ENCODE data around the gene PRKN. TPM values are rescaled to one million over a fixed set of nuclear protein-coding genes. Genes with fewer than 3 reads are reported as not detected.
A peak's percentile ranks its signal among the peaks of the same experiment; 100 is the strongest.

PRKN gene
- total RNA-seq, 6 experiments from 2014 or later = 0.32 TPM; not detected in 5

DNA sequence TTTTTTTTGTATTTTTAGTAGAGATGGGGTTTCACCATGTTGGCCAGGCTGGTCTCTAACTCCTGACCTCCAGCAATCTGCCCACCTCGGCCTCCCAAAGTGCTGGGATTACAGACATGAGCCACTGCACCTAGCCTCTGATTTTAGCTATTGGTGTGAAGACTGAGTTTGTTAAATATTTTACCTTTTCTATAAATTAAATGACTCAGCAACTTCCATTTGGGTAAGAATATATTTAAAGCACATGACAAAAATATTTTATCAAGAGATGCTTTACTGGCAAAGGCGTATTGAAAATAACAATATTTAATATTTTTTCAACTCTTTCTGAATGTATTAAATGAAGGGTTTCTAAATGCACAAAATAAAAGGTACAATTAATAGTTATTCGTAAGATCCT, 1295.0 kb downstream of the PRKN start:
- H3K36me3 Mint-ChIP-seq (ENCODE audit: low read depth) = no peaks in the 10 kb centered on the region
- no peak for DNase-seq
- H3K27me3 Mint-ChIP-seq (ENCODE audit: insufficient read depth) = peaks cover 1% of the 10 kb centered on the region; the same call in 1 of the 2 replicates
- no peaks in the 10 kb centered on the region for H3K4me1 Mint-ChIP-seq (ENCODE audit: low read depth)
- TF ChIP-seq, protein P1, sequence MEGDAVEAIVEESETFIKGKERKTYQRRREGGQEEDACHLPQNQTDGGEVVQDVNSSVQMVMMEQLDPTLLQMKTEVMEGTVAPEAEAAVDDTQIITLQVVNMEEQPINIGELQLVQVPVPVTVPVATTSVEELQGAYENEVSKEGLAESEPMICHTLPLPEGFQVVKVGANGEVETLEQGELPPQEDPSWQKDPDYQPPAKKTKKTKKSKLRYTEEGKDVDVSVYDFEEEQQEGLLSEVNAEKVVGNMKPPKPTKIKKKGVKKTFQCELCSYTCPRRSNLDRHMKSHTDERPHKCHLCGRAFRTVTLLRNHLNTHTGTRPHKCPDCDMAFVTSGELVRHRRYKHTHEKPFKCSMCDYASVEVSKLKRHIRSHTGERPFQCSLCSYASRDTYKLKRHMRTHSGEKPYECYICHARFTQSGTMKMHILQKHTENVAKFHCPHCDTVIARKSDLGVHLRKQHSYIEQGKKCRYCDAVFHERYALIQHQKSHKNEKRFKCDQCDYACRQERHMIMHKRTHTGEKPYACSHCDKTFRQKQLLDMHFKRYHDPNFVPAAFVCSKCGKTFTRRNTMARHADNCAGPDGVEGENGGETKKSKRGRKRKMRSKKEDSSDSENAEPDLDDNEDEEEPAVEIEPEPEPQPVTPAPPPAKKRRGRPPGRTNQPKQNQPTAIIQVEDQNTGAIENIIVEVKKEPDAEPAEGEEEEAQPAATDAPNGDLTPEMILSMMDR (IDR thresholded peaks at IDR 0.05) = no peak
- no peak overlapping the region for H3K4me3 Mint-ChIP-seq
- H3K27ac Mint-ChIP-seq = no peak overlapping the region
- peaks cover 7% of the 10 kb centered on the region for H3K9me3 Mint-ChIP-seq

DNA sequence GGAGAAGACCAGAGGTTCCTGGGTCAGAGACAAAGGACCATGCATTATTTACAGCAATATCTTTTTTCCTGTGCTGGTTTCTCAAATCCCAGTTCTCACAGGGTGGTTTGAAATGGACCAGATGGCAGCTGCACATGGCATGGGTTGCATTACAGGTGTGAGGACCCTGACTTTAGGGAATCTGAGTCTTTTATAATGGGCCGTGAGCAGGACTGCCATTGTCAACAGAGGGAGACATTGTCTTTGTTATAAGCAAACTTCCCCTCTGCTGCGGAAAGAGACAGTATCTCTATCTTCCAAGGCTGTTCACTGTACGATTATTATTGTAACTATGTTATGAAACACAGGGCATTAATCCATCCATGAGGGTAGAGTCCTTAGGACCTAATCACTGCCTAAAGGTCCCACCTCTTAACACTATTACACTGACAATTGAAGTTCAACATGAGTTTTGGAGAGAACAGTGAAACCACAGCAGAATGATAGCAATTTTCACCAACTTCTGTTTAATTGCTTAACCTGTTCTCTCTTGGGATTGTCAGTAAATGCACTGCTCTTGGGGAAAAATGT, 1297.6 kb downstream of the PRKN start:
- H3K27ac Mint-ChIP-seq = no peak overlapping the region
- no peak for DNase-seq

DNA sequence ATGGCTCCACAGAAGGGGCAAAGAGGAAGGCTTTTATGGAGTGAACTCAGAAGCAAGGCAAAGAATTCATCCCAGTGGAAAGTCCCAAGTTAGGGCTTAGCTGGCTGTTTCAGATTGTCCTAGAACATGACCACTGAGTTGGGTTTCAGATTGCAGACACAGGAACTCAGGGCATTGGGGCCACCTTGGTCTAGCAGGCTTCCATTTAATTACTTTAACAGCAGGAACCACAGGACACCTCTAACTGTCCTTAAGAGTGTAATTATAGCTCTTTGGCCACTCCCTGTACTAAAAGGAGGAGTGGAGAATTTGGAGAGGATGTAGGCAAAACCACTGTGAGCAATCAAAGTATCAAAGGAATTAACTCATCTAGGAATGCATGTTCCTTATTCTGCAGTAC, 1303.1 kb downstream of the PRKN start:
- H3K9me3 Mint-ChIP-seq = peaks cover 7% of the 10 kb centered on the region

More for the DNA sequence above, 1297.6 kb downstream of the PRKN start:
- Mint-ChIP-seq H3K4me1 (ENCODE audit: low read depth) (no peaks in the 10 kb centered on the region), H3K36me3 (ENCODE audit: low read depth) (no peaks in the 10 kb centered on the region), H3K4me3 (no peak overlapping the region), H3K27me3 (ENCODE audit: insufficient read depth) (no peaks in the 10 kb centered on the region; the same call in 1 of the 2 replicates), H3K9me3 (peaks cover 7% of the 10 kb centered on the region)
- TF ChIP-seq, protein P1 (IDR thresholded peaks at IDR 0.05) = no peak

DNA sequence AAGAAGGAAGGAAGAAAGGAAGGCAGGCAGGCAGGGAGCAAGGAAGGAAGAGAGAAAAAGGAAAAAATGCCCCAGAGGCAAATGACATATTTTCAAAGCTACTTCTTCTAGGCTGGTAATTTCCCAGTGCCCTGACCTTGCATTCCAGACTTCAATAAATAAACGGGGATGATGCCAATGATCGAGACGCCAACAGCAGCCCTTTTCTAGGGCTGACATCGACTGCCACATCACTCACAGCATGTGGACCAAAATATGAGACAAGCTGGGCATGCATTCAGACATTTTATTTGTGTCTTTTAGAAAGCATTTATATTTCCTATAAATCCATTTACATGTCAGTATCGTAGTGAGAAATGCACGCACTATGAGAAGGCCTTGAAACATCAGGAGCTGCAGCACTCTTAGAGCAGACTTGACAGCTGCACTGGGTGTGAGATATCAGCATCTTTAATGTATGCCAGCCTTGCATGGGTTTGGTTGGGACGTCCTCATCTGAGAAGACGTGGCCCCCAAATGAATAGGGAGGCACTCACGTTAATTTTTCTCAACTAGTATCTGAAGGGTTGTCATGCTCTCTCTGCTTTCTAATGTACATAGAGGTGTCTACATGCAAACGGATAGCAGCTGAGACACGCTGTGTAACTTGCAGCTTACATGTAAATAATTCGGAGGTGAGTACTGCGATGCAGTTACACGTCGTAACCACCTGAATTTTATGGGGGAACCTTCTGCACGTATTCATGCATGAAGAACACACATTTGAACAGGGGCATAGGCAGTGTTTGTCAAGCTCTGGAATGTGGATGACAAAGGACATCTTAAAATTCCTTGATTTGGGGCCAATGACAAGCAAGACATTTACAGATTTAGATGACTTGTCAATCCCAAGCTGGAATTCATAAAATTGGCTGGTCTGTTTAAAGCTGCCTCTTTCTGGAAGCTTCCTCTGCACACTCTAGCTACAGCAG, 1304.6 kb downstream of the PRKN start:
- Mint-ChIP-seq H3K9me3 (peaks cover 1% of the 10 kb centered on the region; the same call in 1 of the 2 replicates), H3K27ac (no peak overlapping the region), H3K27me3 (ENCODE audit: insufficient read depth) (peaks cover 6% of the 10 kb centered on the region), H3K36me3 (ENCODE audit: low read depth) (no peaks in the 10 kb centered on the region), H3K4me1 (ENCODE audit: low read depth) (no peaks in the 10 kb centered on the region), H3K4me3 (no peak overlapping the region)
- TF ChIP-seq, protein P1 (IDR thresholded peaks at IDR 0.05) = no peak
- DNase-seq = no peak

More for the DNA sequence above, 1303.1 kb downstream of the PRKN start:
- Mint-ChIP-seq H3K4me3 (no peak overlapping the region), H3K27me3 (ENCODE audit: insufficient read depth) (peaks cover 6% of the 10 kb centered on the region), H3K27ac (no peak overlapping the region), H3K4me1 (ENCODE audit: low read depth) (no peaks in the 10 kb centered on the region), H3K36me3 (ENCODE audit: low read depth) (no peaks in the 10 kb centered on the region)
- DNase-seq = no peak
- TF ChIP-seq, protein P1 (IDR thresholded peaks at IDR 0.05) = no peak

DNA sequence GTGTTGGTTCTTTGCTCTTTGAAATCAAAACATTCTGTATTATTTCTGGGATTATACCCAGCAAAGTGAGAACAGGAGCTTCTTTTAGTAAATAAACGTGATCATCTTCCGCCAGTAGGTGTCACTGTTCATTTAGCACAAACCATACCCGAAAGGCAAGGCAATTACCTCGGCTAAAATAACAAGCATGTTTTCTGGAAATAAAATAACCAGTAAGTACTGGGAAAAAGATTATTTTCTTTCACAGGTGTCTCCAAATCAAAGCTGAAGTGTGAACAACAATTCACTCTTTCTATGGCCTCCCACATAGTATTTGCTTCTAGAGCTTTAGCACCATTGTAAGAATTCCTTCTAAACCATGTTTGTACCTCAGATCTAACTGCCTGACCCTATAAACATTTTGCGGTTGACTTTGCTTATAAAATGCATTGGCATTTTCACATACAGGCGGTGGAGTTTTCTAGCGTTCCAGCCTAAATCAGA, 1309.1 kb downstream of the PRKN start:
- TF ChIP-seq, protein P1 (IDR thresholded peaks at IDR 0.05) = peak; percentile 87
- H3K27me3 Mint-ChIP-seq (ENCODE audit: insufficient read depth) = peaks cover 11% of the 10 kb centered on the region
- H3K4me3 Mint-ChIP-seq = no peak overlapping the region
- H3K4me1 Mint-ChIP-seq (ENCODE audit: low read depth) = no peaks in the 10 kb centered on the region
- H3K27ac Mint-ChIP-seq = no peak overlapping the region
- no peaks in the 10 kb centered on the region for H3K36me3 Mint-ChIP-seq (ENCODE audit: low read depth)
- DNase-seq = peak; percentile 64
- no peaks in the 10 kb centered on the region for H3K9me3 Mint-ChIP-seq
